Thyroid gland (tissue), 4 donors: ENCODE data around the gene RGS13. TPM values are rescaled to one million over a fixed set of nuclear protein-coding genes. Genes with fewer than 3 reads are reported as not detected.

Experiments used
- DNase-seq, 2 donors: peaks; one replicate each; pipeline ENCODE4 v3.0.0-alpha.2; 2019
- H3K27ac ChIP-seq, 3 donors: fragments of 200-600 bp; sonication (generic); 1 replicate in 2 of 3; 2 replicates in 1 of 3; pipeline ENCODE4 v1.5.1; 2016 to 2019; ENCODE audit warnings: mild to moderate bottlenecking in 1 of 3, moderate library complexity in 1 of 3
- H3K27me3 ChIP-seq: fragments of 200-600 bp; sonication (generic); one replicate; pipeline ENCODE4 v1.5.1; 2019
- H3K36me3 ChIP-seq, 2 donors: fragments of 200-600 bp; sonication (generic); one replicate each; pipeline ENCODE4 v1.5.1; 2016 to 2019
- H3K4me1 ChIP-seq, 2 donors: fragments of 200-600 bp; sonication (generic); one replicate each; pipeline ENCODE4 v1.5.1; 2017 to 2019
- H3K4me3 ChIP-seq, 3 donors: fragments of 200-600 bp; sonication (generic); replicated peaks in 1 of 3; 1 replicate in 2 of 3; 2 replicates in 1 of 3; pipeline ENCODE4 v1.5.1; 2016; ENCODE audit warnings: mild to moderate bottlenecking in 1 of 3
- H3K9me3 ChIP-seq: fragments of 200-600 bp; sonication (generic); one replicate; pipeline ENCODE4 v1.5.1; 2017
- POLR2A ChIP-seq, 2 donors: fragments of 450-650 bp; IDR thresholded peaks; one replicate each; pipeline ENCODE4 v1.6.1; 2017; ENCODE audit warnings: antibody characterized with exemption in 2 of 2, mild to moderate bottlenecking in 2 of 2, moderate library complexity in 1 of 2
- WGBS, 2 donors: methylation state at CpG; one replicate each; pipeline ENCODE4 v1.1.5; 2017; 5-methylcytosine and 5-hydroxymethylcytosine counted together
- intact Hi-C: fragments of 100-400 bp; cut with DNase I; formaldehyde crosslinking; loops from one replicate; pipeline ENCODE4 v1.15.1; 2023
- total RNA-seq, 4 donors: library from RNA; depleted of rRNA; stranded (reverse); fragments of >200 nt; gene quantifications; one replicate each; pipeline ENCODE4 v1.2.3, GENCODE V29; 2016
- TF ChIP-seq, protein P1 (sequence below), 6 experiments: fragments of 200-600 bp in 3 of 6; fragments of 450-650 bp in 3 of 6; sonication (generic) in 3 of 6; IDR thresholded peaks; one replicate each; pipeline ENCODE4 v1.5.1; 2016 to 2019; ENCODE audit warnings: antibody characterized with exemption in 6 of 6, mild to moderate bottlenecking in 2 of 6, inconsistent platforms in 1 of 6, moderate library complexity in 1 of 6

Gene RGS13
- total RNA-seq, 4 donors from 2014 or later, result not detected

DNA sequence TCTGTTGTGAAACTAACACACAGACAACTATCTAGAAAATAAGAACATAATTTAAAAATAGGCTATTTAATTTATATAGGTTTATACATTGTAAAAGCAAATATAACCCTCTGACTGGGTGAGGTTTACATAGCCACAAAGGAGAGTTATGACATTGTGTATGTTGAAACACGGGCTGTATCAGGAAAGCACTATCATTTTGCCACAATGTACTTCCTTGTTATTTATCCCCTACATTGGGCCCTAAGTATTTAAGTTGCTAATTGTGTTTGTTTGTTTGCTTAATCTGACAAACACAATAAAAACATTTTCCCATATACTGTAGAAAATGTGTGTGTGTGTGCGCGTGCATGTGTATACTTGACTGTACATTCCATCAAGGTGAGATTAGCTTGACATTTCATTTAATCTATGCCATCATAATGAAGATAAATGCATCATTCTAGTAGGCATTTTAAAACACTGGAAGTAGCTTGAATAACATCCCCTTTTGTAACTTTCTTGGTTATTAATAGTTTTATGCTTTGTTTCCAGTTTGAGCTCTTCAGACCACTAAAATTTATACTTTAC lies 72.1 kb downstream of the RGS13 start:
- H3K36me3 ChIP-seq, result no peaks in the 10 kb centered on the region
- no peak for TF ChIP-seq POLR2A (IDR thresholded peaks at IDR 0.05)
- TF ChIP-seq, protein P1, sequence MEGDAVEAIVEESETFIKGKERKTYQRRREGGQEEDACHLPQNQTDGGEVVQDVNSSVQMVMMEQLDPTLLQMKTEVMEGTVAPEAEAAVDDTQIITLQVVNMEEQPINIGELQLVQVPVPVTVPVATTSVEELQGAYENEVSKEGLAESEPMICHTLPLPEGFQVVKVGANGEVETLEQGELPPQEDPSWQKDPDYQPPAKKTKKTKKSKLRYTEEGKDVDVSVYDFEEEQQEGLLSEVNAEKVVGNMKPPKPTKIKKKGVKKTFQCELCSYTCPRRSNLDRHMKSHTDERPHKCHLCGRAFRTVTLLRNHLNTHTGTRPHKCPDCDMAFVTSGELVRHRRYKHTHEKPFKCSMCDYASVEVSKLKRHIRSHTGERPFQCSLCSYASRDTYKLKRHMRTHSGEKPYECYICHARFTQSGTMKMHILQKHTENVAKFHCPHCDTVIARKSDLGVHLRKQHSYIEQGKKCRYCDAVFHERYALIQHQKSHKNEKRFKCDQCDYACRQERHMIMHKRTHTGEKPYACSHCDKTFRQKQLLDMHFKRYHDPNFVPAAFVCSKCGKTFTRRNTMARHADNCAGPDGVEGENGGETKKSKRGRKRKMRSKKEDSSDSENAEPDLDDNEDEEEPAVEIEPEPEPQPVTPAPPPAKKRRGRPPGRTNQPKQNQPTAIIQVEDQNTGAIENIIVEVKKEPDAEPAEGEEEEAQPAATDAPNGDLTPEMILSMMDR (IDR thresholded peaks at IDR 0.05), result no peak
- H3K27ac ChIP-seq, result no peak overlapping the region
- no peak overlapping the region for H3K4me3 ChIP-seq
- no peaks in the 10 kb centered on the region for H3K27me3 ChIP-seq
- DNase-seq, result no peak
- 82 to 92% methylated on average over 3 of the region's 3 CpGs for WGBS, 2 donors
- intact Hi-C loops, result no loop called here
- no peaks in the 10 kb centered on the region for H3K4me1 ChIP-seq
- H3K9me3 ChIP-seq, result no peaks in the 10 kb centered on the region

DNA sequence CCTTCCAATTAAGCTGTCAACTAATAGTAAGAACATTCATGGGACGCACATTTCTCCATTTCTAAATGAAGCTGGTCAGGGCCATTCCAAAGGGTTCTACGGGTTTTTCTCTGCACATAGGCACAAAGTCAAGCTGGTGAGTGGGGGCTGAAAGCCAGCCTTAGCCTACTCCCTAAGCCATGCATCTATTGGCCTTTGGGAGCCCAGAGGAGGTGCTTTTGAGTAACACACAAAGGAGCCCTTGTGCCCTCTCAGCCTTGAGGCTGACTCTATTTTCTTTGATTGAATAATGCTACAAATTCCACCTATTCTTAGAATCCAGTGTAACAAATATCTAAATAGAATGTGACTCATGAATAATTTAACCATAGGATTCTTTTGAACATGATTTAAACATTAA lies 73.6 kb downstream of the RGS13 start:
- no peak for TF ChIP-seq POLR2A (IDR thresholded peaks at IDR 0.05)
- TF ChIP-seq, protein P1 (IDR thresholded peaks at IDR 0.05), result no peak
- WGBS, 2 donors, result 60 to 72% methylated on average over 2 of the region's 2 CpGs

More for the DNA sequence above, 73.6 kb downstream of the RGS13 start:
- Histone ChIP-seq H3K4me1 (no peaks in the 10 kb centered on the region), H3K27me3 (no peaks in the 10 kb centered on the region), H3K9me3 (no peaks in the 10 kb centered on the region), H3K4me3 (no peak overlapping the region), H3K36me3 (no peaks in the 10 kb centered on the region), H3K27ac (no peak overlapping the region)
- intact Hi-C loops, result no loop called here
- DNase-seq, result no peak

Other genes with a start within 250 kb of the RGS13 start
- 10 to 100 TPM; 19.7 to 32.6 (median 23.0) TPM for gene RGS1, start 60.4 kb upstream of the RGS13 start, total RNA-seq
- 10 to 100 TPM in 3 of 4 donors, 1 to 10 TPM in 1; 9.1 to 39.0 (median 17.8) TPM for gene RGS2, start 172.9 kb downstream of the RGS13 start, total RNA-seq